ENCODE results near the gene FOXK1.
"Not testable (repeated sequence)": the region's sequence is repeated elsewhere in the genome, so short reads cannot be mapped to it uniquely, and the experiment has no call there.

FOXK1 gene

DNA sequence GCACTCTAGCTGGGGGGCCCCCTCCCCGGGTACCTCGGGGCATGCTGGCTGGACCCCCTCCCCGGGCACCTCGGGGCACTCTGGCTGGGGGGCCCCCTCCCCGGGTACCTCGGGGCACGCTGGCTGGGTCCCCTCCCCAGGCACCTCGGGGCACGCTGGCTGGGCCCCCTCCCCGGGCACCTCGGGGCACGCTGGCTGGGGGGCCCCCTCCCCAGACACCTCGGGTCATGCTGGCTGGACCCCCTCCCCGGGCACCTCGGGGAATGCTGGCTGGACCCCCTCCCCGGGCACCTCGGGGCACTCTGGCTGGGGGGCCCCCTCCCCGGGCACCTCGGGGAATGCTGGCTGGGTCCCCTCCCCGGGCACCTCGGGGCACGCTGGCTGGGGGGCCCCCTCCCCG, 120.5 kb downstream of the FOXK1 start:
- DNase-seq: not testable (repeated sequence)

DNA sequence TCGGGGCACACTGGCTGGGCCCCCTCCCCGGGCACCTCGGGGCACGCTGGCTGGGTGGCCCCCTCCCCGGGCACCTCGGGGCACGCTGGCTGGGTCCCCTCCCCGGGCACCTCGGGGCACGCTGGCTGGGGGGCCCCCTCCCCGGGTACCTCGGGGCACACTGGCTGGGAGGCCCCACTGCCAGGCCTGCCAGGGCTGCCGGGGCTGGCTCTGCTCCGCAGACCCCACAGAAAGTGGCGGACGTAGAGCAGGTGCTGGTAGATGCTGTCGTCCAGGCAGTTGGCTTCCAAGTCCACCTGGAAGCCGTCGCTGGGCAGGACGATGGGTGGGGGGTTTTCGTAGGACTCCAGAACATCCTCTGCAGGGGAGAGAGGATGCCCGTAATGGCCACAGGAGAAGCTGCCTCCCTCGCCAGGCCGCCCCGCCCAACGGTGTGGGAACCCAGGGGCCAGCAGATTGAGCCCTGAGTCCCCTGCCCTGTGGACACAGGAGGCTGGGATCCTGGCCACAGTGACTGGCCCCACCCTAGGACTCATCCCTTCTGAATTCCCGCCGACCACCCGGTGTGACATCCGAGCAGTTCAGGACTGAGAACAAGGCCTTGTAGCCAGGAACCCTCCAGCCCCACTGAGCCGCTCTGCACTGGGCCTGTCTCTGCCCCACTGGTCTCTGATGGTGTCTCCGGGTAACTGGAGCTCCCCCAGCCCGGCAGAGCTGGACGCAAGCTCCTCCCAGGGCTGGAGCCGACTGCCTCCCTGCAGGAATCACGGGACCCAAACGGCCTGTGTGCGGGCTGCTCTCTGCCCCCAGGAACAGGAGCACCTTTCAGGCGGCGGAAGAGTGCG, 121.5 kb downstream of the FOXK1 start:
- DNase-seq: no peak

GRCh38 chr7:4805110-4805983, 123.3 kb downstream of the FOXK1 start:
- DNase-seq: no peak

DNA sequence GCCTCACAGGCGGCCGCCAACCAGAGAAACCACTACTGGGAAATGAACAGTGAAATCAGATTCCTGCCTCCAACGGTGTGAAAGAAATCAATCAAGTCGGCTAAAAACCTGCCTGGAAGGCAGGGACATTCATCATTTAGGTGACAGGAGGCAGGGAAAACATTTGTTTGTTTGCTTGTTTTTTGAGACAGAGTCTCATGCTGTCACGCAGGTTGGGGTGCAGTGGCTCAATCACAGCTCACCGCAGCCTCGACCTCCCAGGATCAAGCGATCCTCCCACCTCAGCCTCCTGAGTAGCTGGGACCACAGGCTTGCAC, 123.8 kb downstream of the FOXK1 start:
- DNase-seq: no peak

DNA sequence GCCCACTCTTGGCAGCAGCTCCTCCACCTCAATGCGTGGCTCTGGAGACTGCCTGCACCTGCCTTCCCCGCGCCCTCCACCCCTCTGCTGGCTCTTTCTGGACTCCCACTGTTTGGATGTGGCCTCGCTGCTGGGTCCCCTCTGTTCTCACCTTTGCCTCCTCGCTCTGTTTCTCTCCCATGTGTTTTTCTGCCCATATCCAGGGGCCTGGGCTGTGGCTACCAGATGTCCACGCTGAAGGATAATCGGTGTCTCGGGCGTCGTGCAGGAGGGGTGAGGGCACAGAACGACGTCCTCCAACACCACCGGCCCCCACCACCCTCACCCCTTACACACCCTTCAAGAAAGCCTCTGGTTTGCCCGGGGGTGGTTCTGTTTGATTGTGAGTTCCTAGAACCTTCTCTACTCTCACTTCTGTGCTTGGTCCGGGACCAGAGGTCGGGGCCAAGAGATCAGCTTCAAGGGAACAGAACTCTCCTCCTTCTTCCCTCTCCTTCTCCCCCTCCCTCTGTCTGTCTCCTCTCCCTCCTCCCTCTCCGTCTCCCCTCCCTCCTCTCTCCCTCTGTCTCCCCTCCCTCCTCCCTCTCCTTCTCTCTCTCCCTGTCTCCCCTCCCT, 125.0 kb downstream of the FOXK1 start:
- DNase-seq: no peak

DNA sequence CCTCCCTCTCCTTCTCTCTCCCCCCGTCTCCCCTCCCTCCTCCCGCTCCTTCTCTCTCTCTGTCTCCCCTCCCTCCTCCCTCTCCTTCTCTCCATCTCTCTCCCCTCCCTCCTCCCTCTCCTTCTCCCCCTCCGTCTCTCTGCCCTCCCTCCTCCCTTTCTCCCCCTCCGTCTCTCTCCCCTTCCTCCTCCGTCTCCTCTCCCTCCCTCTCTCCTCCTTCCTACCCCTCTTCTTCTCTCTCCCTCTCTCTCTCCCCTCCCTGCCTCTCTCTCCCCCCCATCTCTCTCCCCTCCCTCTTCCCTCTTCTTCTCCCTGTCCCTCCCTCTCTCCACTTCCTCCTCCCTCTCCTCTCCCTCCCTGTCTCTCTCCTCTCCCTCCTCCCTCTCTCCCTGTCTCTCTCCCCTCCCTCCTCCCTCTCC, 125.5 kb downstream of the FOXK1 start:
- DNase-seq: no peak

DNA sequence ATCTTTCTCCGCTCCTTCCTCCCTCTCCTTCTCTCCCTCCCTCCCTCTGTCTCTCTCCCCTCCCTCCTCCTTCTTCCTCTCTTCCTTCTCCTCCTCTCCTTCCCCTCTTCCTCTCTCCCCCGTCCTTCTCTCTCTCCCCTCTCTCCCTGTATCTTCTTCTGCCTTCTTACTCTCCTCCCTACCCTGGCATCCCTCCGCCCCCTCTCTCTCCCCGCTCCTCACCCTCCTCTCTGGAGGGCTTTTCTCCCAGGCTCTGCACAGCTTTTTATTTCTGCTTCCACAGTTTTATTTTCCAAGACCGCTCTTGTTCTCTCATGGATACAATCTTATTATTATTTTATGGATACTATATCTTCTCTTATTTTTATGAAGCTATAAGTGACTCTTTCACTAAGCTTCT, 125.9 kb downstream of the FOXK1 start:
- DNase-seq: no peak

- no peak for DNase-seq
Measured at GRCh38 chr7:4808565-4808964, 126.5 kb downstream of the FOXK1 start.

DNA sequence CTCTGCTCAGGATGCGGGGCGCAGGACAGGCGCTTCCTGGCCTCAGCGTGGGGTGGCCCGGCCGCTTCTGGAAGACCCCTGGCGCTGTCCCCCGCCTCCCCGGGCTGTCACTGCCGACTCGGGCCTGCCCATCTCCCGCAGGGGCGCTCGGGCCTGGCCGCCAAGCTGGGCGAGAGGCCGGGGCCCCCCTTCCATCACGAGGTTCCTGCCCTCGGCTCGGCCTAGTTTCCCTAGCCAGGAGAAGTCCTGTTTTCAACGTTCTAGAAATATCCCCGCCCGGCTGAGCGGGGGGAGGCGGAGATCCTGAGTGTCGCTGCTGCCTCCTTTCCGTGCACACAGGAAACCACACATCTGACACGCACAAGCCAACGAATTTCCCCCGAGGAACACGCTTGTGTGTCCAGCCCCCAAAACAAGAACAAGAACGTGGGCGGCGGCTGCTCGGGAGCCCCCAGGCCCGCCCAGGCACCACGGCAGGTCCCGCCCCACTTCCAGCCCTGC, 127.0 kb downstream of the FOXK1 start:
- no peak for DNase-seq

DNA sequence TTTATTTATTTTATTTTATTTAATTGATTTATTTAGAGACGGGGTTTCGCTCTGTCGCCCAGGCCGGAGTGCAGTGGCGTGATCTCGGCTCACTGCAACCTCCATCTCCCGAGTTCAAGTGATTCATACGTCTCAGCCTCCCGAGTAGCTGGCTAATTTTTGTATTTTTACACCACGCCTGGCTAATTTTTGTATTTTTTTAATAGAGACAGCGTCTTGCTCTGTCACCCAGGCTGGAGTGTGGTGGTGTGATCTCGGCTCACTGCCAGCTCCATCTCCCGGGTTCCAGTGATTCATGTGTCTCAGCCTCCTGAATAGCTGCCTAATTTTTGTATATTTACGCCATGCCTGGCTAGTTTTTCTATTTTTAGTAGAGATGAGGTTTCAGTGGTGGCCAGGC, 127.6 kb downstream of the FOXK1 start:
- no peak for DNase-seq

DNA sequence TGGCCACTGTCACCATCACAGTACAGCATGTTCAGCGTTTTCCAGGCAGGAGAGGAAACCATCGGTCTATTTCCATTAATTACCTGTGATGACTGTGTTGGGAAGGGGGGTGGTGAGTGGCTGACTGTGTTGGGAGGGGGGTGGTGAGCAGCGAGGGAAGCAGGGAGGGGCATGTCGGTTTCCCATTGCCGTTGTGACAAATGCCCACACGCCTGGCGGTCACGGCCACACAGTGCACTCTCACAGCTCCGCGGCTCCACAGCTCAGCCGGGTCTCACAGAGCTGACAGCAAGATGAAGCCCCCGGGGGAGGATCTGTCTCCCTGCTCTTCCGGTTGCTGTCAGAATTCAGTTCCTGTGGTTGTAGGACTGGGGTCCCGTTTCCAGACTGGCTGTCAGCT, 132.3 kb downstream of the FOXK1 start:
- no peak for DNase-seq

DNA sequence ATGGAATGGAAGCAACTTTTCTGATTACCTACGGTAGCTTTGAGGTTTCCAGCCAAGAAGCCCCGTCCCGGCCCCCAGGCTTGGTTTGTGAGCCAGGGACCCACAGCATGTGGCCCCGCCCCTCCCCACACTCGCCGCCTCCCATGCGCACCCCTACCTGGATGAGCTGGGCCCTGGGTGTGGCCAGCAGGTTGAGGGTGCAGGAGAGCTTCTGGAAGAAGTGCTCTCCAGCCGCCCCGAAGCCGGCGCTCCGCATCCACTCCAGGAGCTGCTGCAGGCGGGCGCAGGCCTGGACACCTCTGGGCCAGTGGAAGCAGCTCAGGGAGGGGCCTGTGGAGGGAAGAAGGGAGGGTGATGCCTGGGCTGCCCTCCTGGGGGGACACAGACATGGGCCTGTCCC, 133.0 kb downstream of the FOXK1 start:
- DNase-seq: no peak

GRCh38 chr7:4815609-4816418, 133.7 kb downstream of the FOXK1 start:
- no peak for DNase-seq

DNA sequence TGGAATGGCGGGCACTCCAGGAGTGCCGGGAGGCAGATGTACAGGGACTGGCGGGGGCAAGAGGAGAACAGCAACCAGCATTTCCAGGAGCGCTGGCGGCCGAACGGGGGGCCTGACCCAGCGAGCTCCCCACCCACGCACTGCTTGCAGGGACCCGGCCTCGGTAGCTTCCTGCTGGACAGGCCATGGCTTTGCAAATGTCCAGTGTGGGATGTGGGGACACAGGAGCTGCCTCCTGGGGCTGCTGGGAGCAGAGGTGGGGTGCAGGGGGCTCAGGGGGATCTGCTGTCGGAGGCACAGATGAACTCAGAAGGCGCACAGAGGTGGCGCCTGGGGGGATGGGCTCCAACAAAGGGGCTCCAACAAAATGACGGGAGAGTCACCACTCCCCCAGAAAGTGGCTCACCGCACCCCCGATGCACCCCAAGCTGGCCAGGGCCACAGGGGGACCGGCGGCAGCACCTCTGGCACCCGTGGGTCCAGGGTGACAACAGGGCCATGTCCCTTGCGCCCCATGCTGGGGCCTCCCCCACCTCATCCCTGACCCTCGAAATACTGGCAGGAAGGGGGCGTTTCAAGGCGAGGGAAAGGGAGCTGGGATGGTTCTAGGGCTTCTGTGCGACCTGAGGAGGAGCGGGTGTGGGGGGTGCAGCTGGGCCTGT, 134.5 kb downstream of the FOXK1 start:
- no peak for DNase-seq

DNA sequence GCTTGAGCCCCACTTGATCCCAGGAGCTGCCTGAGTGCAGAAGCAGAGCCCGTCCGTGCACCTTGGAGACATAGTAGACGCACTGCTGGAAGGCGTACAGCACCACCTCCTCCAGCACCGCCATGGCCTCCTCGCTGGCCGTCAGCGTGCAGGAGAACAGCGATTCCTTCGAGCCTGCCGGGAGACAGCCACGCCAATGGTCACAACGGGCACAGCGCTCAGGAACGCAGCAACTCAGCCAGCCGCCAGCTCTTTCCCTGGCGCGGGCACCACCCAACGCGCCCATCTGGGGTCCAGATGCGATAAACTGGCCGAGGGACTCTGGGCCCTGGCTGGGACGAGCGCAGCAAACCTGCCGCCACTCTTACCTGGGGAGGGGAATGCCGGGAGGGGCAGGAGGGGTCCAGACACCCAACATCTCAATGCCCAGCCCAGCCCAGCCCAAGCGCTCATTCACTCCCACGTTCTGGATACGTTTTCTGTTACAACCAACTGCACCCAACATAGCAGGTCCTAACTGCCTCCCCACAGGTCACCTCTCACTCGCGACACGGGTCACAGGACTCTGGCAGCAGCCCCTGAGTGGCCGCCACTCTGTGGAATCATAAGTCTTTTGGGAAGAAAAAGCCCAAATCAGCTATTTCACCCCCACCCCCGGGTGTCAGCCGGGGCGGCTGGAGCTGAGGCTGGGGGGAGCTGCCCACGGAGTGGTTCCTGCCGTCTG, 135.2 kb downstream of the FOXK1 start:
- no peak for DNase-seq

GRCh38 chr7:4818000-4818794, 136.1 kb downstream of the FOXK1 start:
- DNase-seq: no peak

DNA sequence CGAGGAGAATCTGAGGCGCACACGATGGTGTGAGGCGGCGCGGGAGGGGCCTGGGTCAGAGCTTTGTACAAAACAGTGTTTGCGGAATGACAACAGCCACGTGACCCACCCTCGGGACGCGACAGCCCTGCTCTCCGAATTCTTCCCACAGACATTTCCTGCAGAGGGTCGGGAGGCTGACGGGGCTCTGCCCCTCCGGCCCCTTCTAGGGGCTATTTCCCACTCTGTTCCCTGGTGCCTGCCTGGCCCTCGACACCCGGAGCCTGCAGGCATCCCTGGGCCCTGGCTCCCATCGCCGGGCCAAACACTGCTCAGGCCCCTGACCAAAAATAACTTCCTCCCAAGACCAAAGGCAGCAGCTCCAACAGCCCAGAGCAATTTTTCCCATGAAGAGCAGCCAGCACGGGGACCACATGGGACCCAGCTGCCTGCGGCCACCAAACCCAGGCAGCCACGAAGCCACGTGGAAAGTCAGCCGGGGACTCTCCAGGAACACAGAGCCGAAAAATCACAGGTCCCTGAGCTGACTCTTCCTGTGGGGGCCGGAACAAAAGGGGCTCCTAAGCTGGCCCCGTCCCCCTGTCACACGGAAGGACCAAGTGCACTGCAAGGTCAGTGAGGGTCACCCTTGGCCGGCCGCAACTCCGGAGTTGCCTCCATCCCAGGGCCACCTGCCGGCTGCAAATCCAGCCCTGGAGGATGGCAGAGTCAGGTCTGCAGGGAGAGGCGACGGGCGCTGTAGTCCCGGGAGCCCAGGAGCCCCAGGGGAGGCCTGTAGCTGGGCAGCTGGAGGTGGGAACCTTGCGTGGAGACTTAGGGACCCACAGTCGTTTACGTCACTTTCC, 137.7 kb downstream of the FOXK1 start:
- DNase-seq: no peak

- no peak for DNase-seq
Measured at GRCh38 chr7:4820405-4820966, 138.4 kb downstream of the FOXK1 start.
